Hepatocyte (in vitro differentiated cells): Measurements from ENCODE around the gene CCDC86.

Experiments used
- CTCF ChIP-seq: fragments of 200-600 bp; sonication (generic); IDR thresholded peaks from 2 replicates; pipeline ENCODE4 v1.5.1; 2016; ENCODE audit warnings: antibody characterized with exemption, mild to moderate bottlenecking; ENCODE audit not compliant: poor library complexity
- EZH2 ChIP-seq: fragments of 200-600 bp; sonication (generic); IDR thresholded peaks from 2 replicates; pipeline ENCODE4 v1.6.1; 2016; ENCODE audit warnings: antibody characterized with exemption, mild to moderate bottlenecking, borderline replicate concordance
- EZH2phosphoT487 ChIP-seq: fragments of 200-600 bp; sonication (generic); IDR thresholded peaks from one replicate; pipeline ENCODE4 v1.6.1; 2018; ENCODE audit warnings: antibody characterized with exemption, mild to moderate bottlenecking, low read depth, moderate library complexity; ENCODE audit not compliant: unreplicated experiment, severe bottlenecking

DNA sequence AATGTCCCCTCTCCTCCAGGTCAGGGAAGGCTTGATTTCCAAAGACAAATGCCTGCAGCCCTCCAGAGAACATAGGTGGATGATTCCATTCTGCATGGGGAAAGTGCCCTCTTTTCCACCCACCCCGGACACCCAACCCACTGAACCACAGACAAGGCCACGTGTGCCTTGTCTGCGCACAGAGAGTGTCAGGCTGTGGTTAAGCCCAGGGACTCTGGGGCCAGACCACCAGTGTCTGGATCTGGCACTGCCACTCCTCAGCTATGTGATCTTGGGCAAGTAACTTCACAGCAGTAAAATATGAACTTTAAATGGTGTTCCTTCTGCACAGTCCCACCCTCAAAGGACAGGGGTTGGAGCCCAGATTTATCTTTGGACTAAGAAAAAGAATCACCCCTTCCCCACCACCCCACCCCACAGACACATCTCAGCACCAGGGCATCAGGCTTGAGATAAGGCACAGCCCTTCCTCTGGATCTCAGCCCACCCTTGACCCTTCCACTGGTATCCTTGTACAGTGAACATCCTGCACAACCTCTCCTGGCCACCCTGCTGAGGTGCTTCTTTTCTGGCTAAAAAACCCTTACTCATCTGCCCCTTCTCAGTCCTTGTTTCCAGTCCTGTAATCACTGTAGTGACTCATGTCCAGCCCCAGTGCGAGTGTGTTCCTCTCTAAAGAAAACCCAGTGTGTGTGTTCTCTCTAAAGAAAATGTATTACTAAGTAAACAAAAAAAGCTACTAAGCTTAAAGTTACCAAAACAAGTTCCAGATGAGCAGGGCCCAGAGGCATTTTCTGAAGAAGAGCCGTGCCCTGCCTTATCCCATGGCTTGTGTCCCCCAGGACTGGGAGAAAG, 15.7 kb downstream of the CCDC86 start:
- no peak for TF ChIP-seq EZH2
- no peak for TF ChIP-seq CTCF
- TF ChIP-seq EZH2phosphoT487, result no peak
